Liver (tissue), 9 donors: ENCODE data around the gene PSMG4. TPM values are rescaled to one million over a fixed set of nuclear protein-coding genes. Genes with fewer than 3 reads are reported as not detected.

Experiments
- DNase-seq: peaks from one replicate; pipeline ENCODE4 v3.0.0-alpha.2; 2017; ENCODE audit warnings: low spot score
- H3K27ac ChIP-seq, 2 donors: one replicate each; pipeline ENCODE4 v1.7.0; 2013; ENCODE audit warnings: inconsistent platforms in 2 of 2, low read length in 2 of 2, control low read depth in 1 of 2, low read depth in 1 of 2, mild to moderate bottlenecking in 1 of 2
- H3K27me3 ChIP-seq, 4 donors: one replicate each; pipeline versions ENCODE4 v1.6.1 to v1.7.0; 2013; ENCODE audit warnings: low read length in 3 of 4, inconsistent platforms in 1 of 4, mild to moderate bottlenecking in 1 of 4, moderate library complexity in 1 of 4; ENCODE audit not compliant: control insufficient read depth in 4 of 4, insufficient read depth in 4 of 4
- H3K36me3 ChIP-seq, 4 donors: one replicate each; pipeline versions ENCODE4 v1.6.1 to v1.7.0; 2013; ENCODE audit warnings: low read length in 3 of 4, mild to moderate bottlenecking in 3 of 4, low read depth in 1 of 4, moderate library complexity in 1 of 4; ENCODE audit not compliant: control insufficient read depth in 4 of 4, insufficient read depth in 3 of 4
- H3K4me1 ChIP-seq, 4 donors: one replicate each; pipeline versions ENCODE4 v1.6.1 to v1.7.0; 2013; ENCODE audit warnings: low read length in 3 of 4, mild to moderate bottlenecking in 3 of 4, moderate library complexity in 1 of 4; ENCODE audit not compliant: control insufficient read depth in 4 of 4, insufficient read depth in 4 of 4
- H3K4me3 ChIP-seq, 3 donors: one replicate each; pipeline versions ENCODE4 v1.6.1 to v1.7.0; 2013; ENCODE audit warnings: low read length in 3 of 3, control low read depth in 1 of 3, low read depth in 1 of 3, mild to moderate bottlenecking in 1 of 3
- H3K9ac ChIP-seq, 2 donors: one replicate each; pipeline ENCODE4 v1.7.0; 2013; ENCODE audit warnings: low read length in 2 of 2, mild to moderate bottlenecking in 2 of 2, moderate library complexity in 2 of 2, control low read depth in 1 of 2, low read depth in 1 of 2
- H3K9me3 ChIP-seq, 4 donors: one replicate each; pipeline versions ENCODE4 v1.6.1 to v1.7.0; 2013; ENCODE audit warnings: low read length in 3 of 4; ENCODE audit not compliant: control insufficient read depth in 4 of 4
- ATF3 ChIP-seq: IDR thresholded peaks from 2 replicates; pipeline ENCODE4 v1.6.1; 2016; ENCODE audit warnings: antibody characterized with exemption
- CTCF ChIP-seq: fragments of 150-350 bp; IDR thresholded peaks from 2 replicates; pipeline ENCODE4 v1.5.1; 2017; ENCODE audit warnings: improper control_type of control experiment, low read depth, low read length; ENCODE audit not compliant: missing input control
- EGR1 ChIP-seq, 2 donors: IDR thresholded peaks; 2 replicates each; pipeline ENCODE4 v1.6.1; 2016 to 2018; ENCODE audit warnings: antibody characterized with exemption in 2 of 2, low read depth in 2 of 2
- FOXA1 ChIP-seq: IDR thresholded peaks from 2 replicates; pipeline ENCODE4 v1.6.1; 2016; ENCODE audit warnings: antibody characterized with exemption
- FOXA2 ChIP-seq: IDR thresholded peaks from 2 replicates; pipeline ENCODE4 v1.6.1; 2016; ENCODE audit warnings: antibody characterized with exemption
- GABPA ChIP-seq, 2 donors: IDR thresholded peaks in 1 of 2; conservative IDR thresholded peaks in 1 of 2; 2 replicates each; pipeline ENCODE4 v1.6.1; 2016; ENCODE audit warnings: antibody characterized with exemption in 2 of 2, mild to moderate bottlenecking in 1 of 2, moderate library complexity in 1 of 2
- HNF4A ChIP-seq, 2 donors: conservative IDR thresholded peaks; 2 replicates each; pipeline ENCODE4 v1.6.1; 2016; ENCODE audit warnings: antibody characterized with exemption in 2 of 2, mild to moderate bottlenecking in 2 of 2
- HNF4G ChIP-seq: IDR thresholded peaks from 2 replicates; pipeline ENCODE4 v1.6.1; 2016; ENCODE audit warnings: antibody characterized with exemption
- JUND ChIP-seq, 2 donors: IDR thresholded peaks; 2 replicates each; pipeline ENCODE4 v1.6.1; 2016; ENCODE audit warnings: antibody characterized with exemption in 2 of 2
- MAX ChIP-seq: IDR thresholded peaks from 2 replicates; pipeline ENCODE4 v1.6.1; 2016; ENCODE audit warnings: antibody characterized with exemption
- NR2F2 ChIP-seq: IDR thresholded peaks from 2 replicates; pipeline ENCODE4 v1.6.1; 2016; ENCODE audit warnings: antibody characterized with exemption
- RAD21 ChIP-seq, 2 donors: IDR thresholded peaks; 2 replicates each; pipeline ENCODE4 v1.6.1; 2016; ENCODE audit warnings: antibody characterized with exemption in 2 of 2, mild to moderate bottlenecking in 2 of 2
- REST ChIP-seq: IDR thresholded peaks from 2 replicates; pipeline ENCODE4 v1.6.1; 2016; ENCODE audit warnings: antibody characterized with exemption, mild to moderate bottlenecking
- RXRA ChIP-seq, 2 donors: IDR thresholded peaks; 2 replicates each; pipeline ENCODE4 v1.6.1; 2017 to 2018; ENCODE audit warnings: antibody characterized with exemption in 2 of 2, mild to moderate bottlenecking in 1 of 2
- SP1 ChIP-seq: IDR thresholded peaks from 2 replicates; pipeline ENCODE4 v1.6.1; 2018; ENCODE audit warnings: antibody characterized with exemption, mild to moderate bottlenecking
- TAF1 ChIP-seq: conservative IDR thresholded peaks from 2 replicates; pipeline ENCODE4 v1.6.1; 2016; ENCODE audit warnings: antibody characterized with exemption, mild to moderate bottlenecking
- YY1 ChIP-seq: IDR thresholded peaks from 2 replicates; pipeline ENCODE4 v1.6.1; 2016; ENCODE audit warnings: antibody characterized with exemption, mild to moderate bottlenecking
- ZBTB33 ChIP-seq: IDR thresholded peaks from 2 replicates; pipeline ENCODE4 v1.6.1; 2016; ENCODE audit warnings: antibody characterized with exemption
- WGBS: extraction: QIAGEN DNeasy Blood & Tissue Kit; methylation state at CpG from one replicate; pipeline ENCODE4 v1.1.7; 2013; 5-methylcytosine and 5-hydroxymethylcytosine counted together
- polyA plus RNA-seq, 2 donors: library from polyadenylated mRNA; stranded (reverse) in 1 of 2; unstranded in 1 of 2; fragments of 200-250 nt in 1 of 2; fragments of >200 nt in 1 of 2; fragmentation: Nextera tagmentation in 1 of 2; extraction: Ambion mirVana in 1 of 2; gene quantifications; one replicate each; pipeline versions ENCODE4 v1.2.1 to v1.2.3, GENCODE V29; 2013 to 2015
- total RNA-seq, 2 donors: library from RNA; depleted of rRNA; stranded (reverse); fragments of >200 nt; gene quantifications; one replicate each; pipeline ENCODE4 v1.2.3, GENCODE V29; 2014
- donor health status: healthy.
- donor health status: healthy.
- donor health status: healthy.
- donor health status: healthy.
- donor health status: healthy.

PSMG4 gene
- total and polyA plus RNA-seq, 4 donors, result 10.7 to 28.5 (median 15.1) TPM

- Histone ChIP-seq H3K9ac (no peak overlapping the region), H3K4me3 (no peak overlapping the region), H3K4me1 (peaks cover 2 to 15% (median 10%) of the 10 kb centered on the region in 4 donors), H3K27ac (no peak overlapping the region), H3K9me3 (no peaks in the 10 kb centered on the region), H3K36me3 (peaks cover 0 to 16% (median 10%) of the 10 kb centered on the region in 4 donors), H3K27me3 (no peaks in the 10 kb centered on the region)
- TF ChIP-seq HNF4G, result no peak
- TF ChIP-seq RXRA (IDR thresholded peaks at IDR 0.05), result no peak
- TF ChIP-seq JUND (IDR thresholded peaks at IDR 0.05), result no peak
- DNase-seq, result no peak
- 93% methylated on average over 32 of the region's 32 CpGs for WGBS
These were observed 33.9 kb downstream of the PSMG4 start for GRCh38 chr6:3292431-3293197.

GRCh38 chr6:3293271-3294155 is 34.8 kb downstream of the PSMG4 start:
- WGBS, result 91% methylated on average over 26 of the region's 26 CpGs
- H3K9ac ChIP-seq, result no peak overlapping the region
- H3K27ac ChIP-seq, result no peak overlapping the region
- no peak overlapping the region for H3K4me3 ChIP-seq
- no peak for DNase-seq
- peaks cover 0 to 16% (median 10%) of the 10 kb centered on the region in 4 donors for H3K36me3 ChIP-seq
- peaks cover 2 to 17% (median 10%) of the 10 kb centered on the region in 4 donors for H3K4me1 ChIP-seq
- no peaks in the 10 kb centered on the region for H3K9me3 ChIP-seq
- no peaks in the 10 kb centered on the region for H3K27me3 ChIP-seq
- no peak for TF ChIP-seq REST
- TF ChIP-seq JUND (IDR thresholded peaks at IDR 0.05), result no peak
- TF ChIP-seq ZBTB33, result no peak
- TF ChIP-seq FOXA2, result no peak
- no peak for TF ChIP-seq FOXA1
- TF ChIP-seq GABPA (IDR thresholded peaks at IDR 0.05 in 1 of 2, conservative IDR thresholded peaks at IDR 0.05 in 1 of 2), result no peak
- TF ChIP-seq HNF4A (conservative IDR thresholded peaks at IDR 0.05), result no peak
- TF ChIP-seq CTCF, result no peak
- no peak for TF ChIP-seq TAF1
- TF ChIP-seq MAX, result no peak
- TF ChIP-seq RAD21 (IDR thresholded peaks at IDR 0.05), result no peak
- no peak for TF ChIP-seq RXRA (IDR thresholded peaks at IDR 0.05)
- no peak for TF ChIP-seq SP1
- TF ChIP-seq YY1, result no peak
- no peak for TF ChIP-seq ATF3
- TF ChIP-seq NR2F2, result no peak
- TF ChIP-seq EGR1 (IDR thresholded peaks at IDR 0.05; ENCODE audit: low read depth in 2 of 2), result no peak
- no peak for TF ChIP-seq HNF4G
